Measurements from ENCODE around the gene ASPHD2.

DNA sequence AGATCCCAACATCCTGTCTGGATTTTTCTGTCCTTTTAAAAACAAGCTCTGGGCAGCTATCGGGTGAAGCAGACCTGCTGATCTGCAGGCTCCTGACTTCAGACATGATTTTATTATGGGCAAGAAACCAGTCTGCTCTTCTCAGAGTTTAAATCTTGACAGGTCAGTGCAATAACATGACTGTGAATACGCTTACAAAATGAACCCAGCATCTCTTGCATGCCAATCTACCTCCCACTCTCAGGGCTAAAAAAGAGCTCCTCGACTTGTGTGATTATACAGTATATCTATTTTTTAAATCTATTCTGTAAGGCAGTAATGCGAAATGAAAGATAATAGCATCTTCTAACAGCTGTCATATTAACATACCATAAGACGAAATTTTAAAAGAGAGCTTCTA is 18.7 kb upstream of the ASPHD2 start:
- TF ChIP-seq, protein P1, sequence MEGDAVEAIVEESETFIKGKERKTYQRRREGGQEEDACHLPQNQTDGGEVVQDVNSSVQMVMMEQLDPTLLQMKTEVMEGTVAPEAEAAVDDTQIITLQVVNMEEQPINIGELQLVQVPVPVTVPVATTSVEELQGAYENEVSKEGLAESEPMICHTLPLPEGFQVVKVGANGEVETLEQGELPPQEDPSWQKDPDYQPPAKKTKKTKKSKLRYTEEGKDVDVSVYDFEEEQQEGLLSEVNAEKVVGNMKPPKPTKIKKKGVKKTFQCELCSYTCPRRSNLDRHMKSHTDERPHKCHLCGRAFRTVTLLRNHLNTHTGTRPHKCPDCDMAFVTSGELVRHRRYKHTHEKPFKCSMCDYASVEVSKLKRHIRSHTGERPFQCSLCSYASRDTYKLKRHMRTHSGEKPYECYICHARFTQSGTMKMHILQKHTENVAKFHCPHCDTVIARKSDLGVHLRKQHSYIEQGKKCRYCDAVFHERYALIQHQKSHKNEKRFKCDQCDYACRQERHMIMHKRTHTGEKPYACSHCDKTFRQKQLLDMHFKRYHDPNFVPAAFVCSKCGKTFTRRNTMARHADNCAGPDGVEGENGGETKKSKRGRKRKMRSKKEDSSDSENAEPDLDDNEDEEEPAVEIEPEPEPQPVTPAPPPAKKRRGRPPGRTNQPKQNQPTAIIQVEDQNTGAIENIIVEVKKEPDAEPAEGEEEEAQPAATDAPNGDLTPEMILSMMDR (IDR thresholded peaks at IDR 0.05), result no peak
- no peak for TF ChIP-seq POLR2A (IDR thresholded peaks at IDR 0.05)

Measured in prostate gland (tissue), 2 donors.